Measurements from ENCODE around the gene MYL2. TPM values are rescaled to one million over a fixed set of nuclear protein-coding genes. Genes with fewer than 3 reads are reported as not detected.

MYL2 gene
- total RNA-seq, 1 donor, result not detected

- H3K27me3 ChIP-seq (ENCODE audit: insufficient read depth, low read length), result no peaks in the 10 kb centered on the region
- no peak for TF ChIP-seq CTCF (IDR thresholded peaks at IDR 0.05; ENCODE audit: extremely low read depth, low read depth, low read length)
These were observed 23.0 kb upstream of the MYL2 start for GRCh38 chr12:110943373-110943772.

GRCh38 chr12:110941391-110941790 is 21.0 kb upstream of the MYL2 start:
- no peak overlapping the region for H3K4me2 ChIP-seq (ENCODE audit: insufficient read depth, low read length)
- TF ChIP-seq CTCF (IDR thresholded peaks at IDR 0.05; ENCODE audit: extremely low read depth, low read depth, low read length), result no peak
- H3K27me3 ChIP-seq (ENCODE audit: insufficient read depth, low read length), result peaks cover 6% of the 10 kb centered on the region
- no peak for DNase-seq (ENCODE audit: insufficient read length, low spot score, missing footprints)
- peaks cover 3% of the 10 kb centered on the region for H3K4me1 ChIP-seq (ENCODE audit: insufficient read depth, low read length)
- no peak overlapping the region for H3K27ac ChIP-seq (ENCODE audit: low read depth, low read length)
- no peaks in the 10 kb centered on the region for H3K79me2 ChIP-seq (ENCODE audit: insufficient read depth, low read length)
- H4K20me1 ChIP-seq (ENCODE audit: insufficient read depth, low read length), result no peaks in the 10 kb centered on the region
- peaks cover 2% of the 10 kb centered on the region for H3K9me3 ChIP-seq (ENCODE audit: low read depth, low read length)
- H2AFZ ChIP-seq (ENCODE audit: low read length), result no peak overlapping the region
- H3K4me3 ChIP-seq (ENCODE audit: insufficient read depth, low read length), result no peak overlapping the region
- no peaks in the 10 kb centered on the region for H3K36me3 ChIP-seq (ENCODE audit: insufficient read depth, low read length)

More at GRCh38 chr12:110943373-110943772, 23.0 kb upstream of the MYL2 start:
- Histone ChIP-seq H3K9me3 (ENCODE audit: low read depth, low read length) (peaks cover 2% of the 10 kb centered on the region), H3K36me3 (ENCODE audit: insufficient read depth, low read length) (no peaks in the 10 kb centered on the region), H4K20me1 (ENCODE audit: insufficient read depth, low read length) (no peaks in the 10 kb centered on the region), H3K4me2 (ENCODE audit: insufficient read depth, low read length) (no peak overlapping the region), H3K79me2 (ENCODE audit: insufficient read depth, low read length) (no peaks in the 10 kb centered on the region), H3K27ac (ENCODE audit: low read depth, low read length) (no peak overlapping the region), H3K4me3 (ENCODE audit: insufficient read depth, low read length) (no peak overlapping the region), H3K4me1 (ENCODE audit: insufficient read depth, low read length) (no peaks in the 10 kb centered on the region), H2AFZ (ENCODE audit: low read length) (no peak overlapping the region)
- no peak for DNase-seq (ENCODE audit: insufficient read length, low spot score, missing footprints)

GRCh38 chr12:110940933-110941332 is 20.6 kb upstream of the MYL2 start:
- Histone ChIP-seq H3K4me1 (ENCODE audit: insufficient read depth, low read length) (peaks cover 3% of the 10 kb centered on the region), H3K27ac (ENCODE audit: low read depth, low read length) (no peak overlapping the region), H3K4me2 (ENCODE audit: insufficient read depth, low read length) (no peak overlapping the region), H3K36me3 (ENCODE audit: insufficient read depth, low read length) (no peaks in the 10 kb centered on the region), H4K20me1 (ENCODE audit: insufficient read depth, low read length) (no peaks in the 10 kb centered on the region), H3K79me2 (ENCODE audit: insufficient read depth, low read length) (no peaks in the 10 kb centered on the region), H3K27me3 (ENCODE audit: insufficient read depth, low read length) (peaks cover 8% of the 10 kb centered on the region), H3K9me3 (ENCODE audit: low read depth, low read length) (no peaks in the 10 kb centered on the region), H2AFZ (ENCODE audit: low read length) (no peak overlapping the region), H3K4me3 (ENCODE audit: insufficient read depth, low read length) (no peak overlapping the region)
- TF ChIP-seq CTCF (IDR thresholded peaks at IDR 0.05; ENCODE audit: extremely low read depth, low read depth, low read length), result no peak
- DNase-seq (ENCODE audit: insufficient read length, low spot score, missing footprints), result no peak

- H3K27me3 ChIP-seq (ENCODE audit: insufficient read depth, low read length), result peaks cover 8% of the 10 kb centered on the region
- H3K79me2 ChIP-seq (ENCODE audit: insufficient read depth, low read length), result no peaks in the 10 kb centered on the region
- no peak overlapping the region for H3K27ac ChIP-seq (ENCODE audit: low read depth, low read length)
- no peaks in the 10 kb centered on the region for H4K20me1 ChIP-seq (ENCODE audit: insufficient read depth, low read length)
- no peak for TF ChIP-seq CTCF (IDR thresholded peaks at IDR 0.05; ENCODE audit: extremely low read depth, low read depth, low read length)
- no peak for DNase-seq (ENCODE audit: insufficient read length, low spot score, missing footprints)
- H3K4me3 ChIP-seq (ENCODE audit: insufficient read depth, low read length), result no peak overlapping the region
- no peaks in the 10 kb centered on the region for H3K36me3 ChIP-seq (ENCODE audit: insufficient read depth, low read length)
- peaks cover 3% of the 10 kb centered on the region for H3K4me1 ChIP-seq (ENCODE audit: insufficient read depth, low read length)
- no peak overlapping the region for H2AFZ ChIP-seq (ENCODE audit: low read length)
- H3K4me2 ChIP-seq (ENCODE audit: insufficient read depth, low read length), result no peak overlapping the region
- H3K9me3 ChIP-seq (ENCODE audit: low read depth, low read length), result no peaks in the 10 kb centered on the region
These were observed 19.9 kb upstream of the MYL2 start for GRCh38 chr12:110940296-110940695.

Measured in osteoblast (primary cell).